Suprapubic skin (tissue), 4 donors: ENCODE measurements around the gene DCXR.

Experiments used
- CTCF ChIP-seq, 2 donors: fragments of 200-600 bp in 1 of 2; fragments of 450-650 bp in 1 of 2; sonication (generic) in 1 of 2; IDR thresholded peaks; one replicate each; pipeline ENCODE4 v1.5.1; 2016 to 2019; ENCODE audit warnings: antibody characterized with exemption in 2 of 2, mild to moderate bottlenecking in 1 of 2, moderate library complexity in 1 of 2
- EP300 ChIP-seq: sonication (generic); formaldehyde crosslinking; IDR thresholded peaks from one replicate; pipeline ENCODE4 v1.6.1; 2017; ENCODE audit warnings: antibody characterized with exemption
- POLR2A ChIP-seq, 2 donors: fragments of 450-650 bp; IDR thresholded peaks; one replicate each; pipeline ENCODE4 v1.6.1; 2017; ENCODE audit warnings: antibody characterized with exemption in 2 of 2, mild to moderate bottlenecking in 2 of 2, moderate library complexity in 2 of 2
- POLR2AphosphoS5 ChIP-seq, 3 donors: sonication (generic); formaldehyde crosslinking; IDR thresholded peaks; one replicate each; pipeline ENCODE4 v1.6.1; 2017; ENCODE audit warnings: antibody characterized with exemption in 3 of 3

GRCh38 chr17:82084373-82085030, 47.0 kb upstream of the DCXR start:
- TF ChIP-seq POLR2A (IDR thresholded peaks at IDR 0.05) (no peak), CTCF (IDR thresholded peaks at IDR 0.05) (no peak), POLR2AphosphoS5 (IDR thresholded peaks at IDR 0.05) (no peak), EP300 (no peak)
